Endodermal cell (in vitro differentiated cells): ENCODE measurements around the gene KLHL14. TPM values are rescaled to one million over a fixed set of nuclear protein-coding genes. Genes with fewer than 3 reads are reported as not detected.

ENCODE experiments used
- DNase-seq: peaks from one replicate; pipeline ENCODE4 v3.0.0-alpha.2; 2017
- H3K27ac ChIP-seq: 2 replicates; pipeline ENCODE4 v1.5.1; 2013; ENCODE audit warnings: mild to moderate bottlenecking, low read depth, low read length, moderate library complexity
- H3K27me3 ChIP-seq: 2 replicates; pipeline ENCODE4 v1.6.1; 2013; ENCODE audit warnings: mild to moderate bottlenecking, low read length, moderate library complexity; ENCODE audit not compliant: insufficient read depth, control insufficient read depth, poor library complexity, severe bottlenecking
- H3K36me3 ChIP-seq: 2 replicates; pipeline ENCODE4 v1.7.0; 2013; ENCODE audit warnings: mild to moderate bottlenecking, low read length, moderate library complexity; ENCODE audit not compliant: control insufficient read depth, insufficient read depth
- H3K4me1 ChIP-seq: one replicate; pipeline ENCODE4 v1.7.0; 2013; ENCODE audit warnings: low read length; ENCODE audit not compliant: control insufficient read depth, insufficient read depth
- H3K4me3 ChIP-seq: 2 replicates; pipeline ENCODE4 v1.5.1; 2013; ENCODE audit warnings: mild to moderate bottlenecking, low read length, moderate library complexity
- H3K9ac ChIP-seq: 2 replicates; pipeline ENCODE4 v1.6.1; 2013; ENCODE audit warnings: mild to moderate bottlenecking, low read length, moderate library complexity; ENCODE audit not compliant: poor library complexity, severe bottlenecking; ENCODE audit errors: extremely low read depth
- H3K9me3 ChIP-seq: 2 replicates; pipeline ENCODE4 v1.6.1; 2013; ENCODE audit warnings: mild to moderate bottlenecking, low read length, moderate library complexity; ENCODE audit not compliant: control insufficient read depth
- H3K27ac Mint-ChIP-seq: 2 replicates; pipeline ENCODE4 v1.8.0; 2020; ENCODE audit warnings: mixed read lengths
- H3K27me3 Mint-ChIP-seq: 2 replicates; pipeline ENCODE4 v1.8.0; 2021; ENCODE audit warnings: mild to moderate bottlenecking, mixed read lengths; ENCODE audit not compliant: insufficient read depth
- H3K36me3 Mint-ChIP-seq: 2 replicates; pipeline ENCODE4 v1.8.0; 2020; ENCODE audit warnings: low read depth, mixed read lengths
- H3K4me1 Mint-ChIP-seq: 2 replicates; pipeline ENCODE4 v1.8.0; 2020; ENCODE audit warnings: mixed read lengths
- H3K4me3 Mint-ChIP-seq: 2 replicates; pipeline ENCODE4 v1.8.0; 2020; ENCODE audit warnings: mild to moderate bottlenecking, moderate library complexity, mixed read lengths
- H3K9me3 Mint-ChIP-seq: 2 replicates; pipeline ENCODE4 v1.8.0; 2020; ENCODE audit warnings: mild to moderate bottlenecking, mixed read lengths
- CTCF ChIP-seq: fragments of 200-600 bp; sonication (generic); conservative IDR thresholded peaks from 2 replicates; pipeline ENCODE4 v1.5.0; 2021; ENCODE audit warnings: antibody characterized with exemption, mild to moderate bottlenecking
- WGBS, 2 experiments: methylation state at CpG; one replicate each; pipeline versions ENCODE4 v1.1.5 to v1.1.7; 2013; ENCODE audit warnings: missing lambda C conversion rate in 2 of 2, mixed read lengths in 1 of 2; ENCODE audit not compliant: insufficient coverage in 1 of 2, insufficient read length in 1 of 2; 5-methylcytosine and 5-hydroxymethylcytosine counted together
- total RNA-seq, 2 donors: library from RNA; stranded (reverse); fragmentation: NEBNext Ultra II Directional in 1 of 2; extraction: Animal tissue kit (Norgen Biotek cat#: 25700) in 1 of 2; gene quantifications; 2 replicates in 1 of 2; 3 replicates in 1 of 2; pipeline ENCODE4 v1.2.1, GENCODE V29; 2021

KLHL14 gene
- total RNA-seq, 2 donors from 2014 or later, result 4.2 TPM

DNA sequence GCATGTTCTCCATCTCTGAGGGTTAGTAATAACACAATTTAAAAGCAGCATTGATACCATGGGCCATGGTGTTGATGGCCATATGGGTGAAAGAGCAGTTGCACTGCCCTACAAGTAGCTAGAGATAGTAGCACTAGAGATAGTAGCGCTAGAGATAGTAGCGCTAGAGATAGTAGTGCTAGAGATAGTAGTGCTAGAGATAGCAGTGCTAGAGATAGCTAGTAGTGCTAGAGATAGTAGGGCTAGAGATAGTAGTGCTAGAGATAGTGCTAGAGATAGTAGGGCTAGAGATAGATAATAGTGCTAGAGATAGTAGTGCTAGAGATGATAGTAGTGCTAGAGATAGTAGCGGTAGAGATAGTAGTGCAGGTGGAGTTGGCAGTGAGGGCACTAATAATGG is 39.5 kb upstream of the KLHL14 start:
- Mint-ChIP-seq H3K4me1 (peaks cover 6% of the 10 kb centered on the region), H3K27ac (no peak overlapping the region), H3K36me3 (no peaks in the 10 kb centered on the region), H3K9me3 (peaks cover 12% of the 10 kb centered on the region), H3K4me3 (no peak overlapping the region), H3K27me3 (peaks cover 85% of the 10 kb centered on the region)
- H3K36me3 ChIP-seq, result no peaks in the 10 kb centered on the region
- no peak overlapping the region for H3K4me3 ChIP-seq
- DNase-seq, result no peak
- peaks cover 83% of the 10 kb centered on the region for H3K27me3 ChIP-seq
- H3K27ac ChIP-seq, result no peak overlapping the region
- no peaks in the 10 kb centered on the region for H3K4me1 ChIP-seq
- H3K9ac ChIP-seq, result no peak overlapping the region
- H3K9me3 ChIP-seq, result peaks cover 13% of the 10 kb centered on the region
- no peak for TF ChIP-seq CTCF
- 43 to 53% methylated on average over 2 to 3 of the region's 3 CpGs for WGBS, 2 experiments

- no peaks in the 10 kb centered on the region for H3K36me3 ChIP-seq
- Mint-ChIP-seq H3K4me3 (no peak overlapping the region), H3K27ac (no peak overlapping the region), H3K27me3 (peaks cover 87% of the 10 kb centered on the region), H3K4me1 (peaks cover 4% of the 10 kb centered on the region), H3K36me3 (no peaks in the 10 kb centered on the region), H3K9me3 (peaks cover 12% of the 10 kb centered on the region)
- no peaks in the 10 kb centered on the region for H3K4me1 ChIP-seq
- peaks cover 85% of the 10 kb centered on the region for H3K27me3 ChIP-seq
- no peak for DNase-seq
- 88% methylated on average over 1 of the region's 1 CpG; no CpG with 5 or more reads in 1 of the 2 experiments for WGBS, 2 experiments
- H3K4me3 ChIP-seq, result no peak overlapping the region
- TF ChIP-seq CTCF, result no peak
- no peak overlapping the region for H3K27ac ChIP-seq
- peaks cover 13% of the 10 kb centered on the region for H3K9me3 ChIP-seq
- no peak overlapping the region for H3K9ac ChIP-seq
Observed at GRCh38 chr18:32810314-32810713, 37.5 kb upstream of the KLHL14 start.

GRCh38 chr18:32805354-32805753 is 32.5 kb upstream of the KLHL14 start:
- no peak for DNase-seq
- no peaks in the 10 kb centered on the region for H3K4me1 ChIP-seq
- Mint-ChIP-seq H3K4me3 (no peak overlapping the region), H3K27ac (no peak overlapping the region), H3K36me3 (no peaks in the 10 kb centered on the region), H3K4me1 (peaks cover 38% of the 10 kb centered on the region), H3K27me3 (peaks cover 80% of the 10 kb centered on the region), H3K9me3 (peaks cover 6% of the 10 kb centered on the region)
- no peak overlapping the region for H3K27ac ChIP-seq
- H3K9ac ChIP-seq, result no peak overlapping the region
- peaks cover 5% of the 10 kb centered on the region for H3K9me3 ChIP-seq
- WGBS, 2 experiments, result 92 to 95% methylated on average over 4 to 5 of the region's 5 CpGs
- no peaks in the 10 kb centered on the region for H3K36me3 ChIP-seq
- no peak for TF ChIP-seq CTCF
- H3K27me3 ChIP-seq, result peaks cover 77% of the 10 kb centered on the region
- H3K4me3 ChIP-seq, result no peak overlapping the region
